Adrenal gland (tissue), 5 donors: ENCODE data around the gene CTXND1.

ENCODE experiments used
- CTCF ChIP-seq, 6 experiments: fragments of 450-650 bp in 4 of 6; fragments of 200-600 bp in 2 of 6; sonication (generic) in 1 of 6; IDR thresholded peaks; 1 replicate in 5 of 6; 2 replicates in 1 of 6; pipeline versions ENCODE4 v1.5.1 to v1.8.0; 2016 to 2021; ENCODE audit warnings: antibody characterized with exemption in 6 of 6, mild to moderate bottlenecking in 2 of 6, moderate library complexity in 1 of 6
- POLR2A ChIP-seq, 2 donors: fragments of 450-650 bp; IDR thresholded peaks; one replicate each; pipeline ENCODE4 v1.6.1; 2017; ENCODE audit warnings: antibody characterized with exemption in 2 of 2, mild to moderate bottlenecking in 2 of 2, moderate library complexity in 1 of 2
- donor health status: DM: no; HTN: no; CAD: no.

- TF ChIP-seq CTCF (IDR thresholded peaks at IDR 0.05) (no peak), POLR2A (IDR thresholded peaks at IDR 0.05) (no peak)
Measured at GRCh38 chr15:80216141-80216540, 35.9 kb downstream of the CTXND1 start.
